Measurements from ENCODE around the gene NUTM1.

NUTM1 gene

GRCh38 chr15:34357653-34358052 is 14.5 kb downstream of the NUTM1 start:
- Histone ChIP-seq H3K9me3 (ENCODE audit: control extremely low read depth in 1 of 5, control insufficient read depth in 4 of 5, insufficient read depth in 2 of 5, low read depth in 1 of 5, low read length in 4 of 5) (no peaks in the 10 kb centered on the region), H3K4me3 (ENCODE audit: control insufficient read depth in 1 of 7, extremely low read depth in 1 of 7, insufficient read depth in 4 of 7, low read depth in 2 of 7, low read length in 6 of 7) (no peak overlapping the region), H3K27ac (ENCODE audit: insufficient read depth in 1 of 2, low read depth in 1 of 2, low read length in 2 of 2, poor library complexity in 1 of 2, severe bottlenecking in 2 of 2) (no peak overlapping the region), H3K4me1 (ENCODE audit: control extremely low read depth in 1 of 4, control insufficient read depth in 4 of 4, insufficient read depth in 4 of 4, low read length in 3 of 4) (no peaks in the 10 kb centered on the region), H3K27me3 (replicated peaks in 2 of 5; ENCODE audit: control insufficient read depth in 4 of 5, insufficient read depth in 5 of 5, low read length in 4 of 5) (no peaks in the 10 kb centered on the region), H3K36me3 (ENCODE audit: control insufficient read depth in 4 of 4, insufficient read depth in 4 of 4, low read length in 3 of 4) (peaks cover 11 to 78% (median 55%) of the 10 kb centered on the region in 4 experiments)
- POLR2A ChIA-PET: no interaction called here
- DNase-seq: no peak
- WGBS (ENCODE audit: insufficient coverage): no CpG with 5 or more reads among the region's 1 CpG
- CTCF ChIA-PET: interaction anchor here (1.0 to 5.1 kb wide), 3 partner anchors 9 to 257 kb away, joined by 3 to 34 read pairs (median 3); partner anchors contain the start of genes LPCAT4, NOP10 and NUTM1

GRCh38 chr15:34358367-34358766 is 15.3 kb downstream of the NUTM1 start:
- peak in 2 of 3 donors; percentile 33 to 37 for DNase-seq

GRCh38 chr15:34358948-34359347 is 15.8 kb downstream of the NUTM1 start:
- DNase-seq: no peak
- Histone ChIP-seq H3K4me3 (ENCODE audit: control insufficient read depth in 1 of 7, extremely low read depth in 1 of 7, insufficient read depth in 4 of 7, low read depth in 2 of 7, low read length in 6 of 7) (no peak overlapping the region), H3K4me1 (ENCODE audit: control extremely low read depth in 1 of 4, control insufficient read depth in 4 of 4, insufficient read depth in 4 of 4, low read length in 3 of 4) (no peaks in the 10 kb centered on the region), H3K9me3 (ENCODE audit: control extremely low read depth in 1 of 5, control insufficient read depth in 4 of 5, insufficient read depth in 2 of 5, low read depth in 1 of 5, low read length in 4 of 5) (no peaks in the 10 kb centered on the region), H3K27ac (ENCODE audit: insufficient read depth in 1 of 2, low read depth in 1 of 2, low read length in 2 of 2, poor library complexity in 1 of 2, severe bottlenecking in 2 of 2) (no peak overlapping the region), H3K36me3 (ENCODE audit: control insufficient read depth in 4 of 4, insufficient read depth in 4 of 4, low read length in 3 of 4) (peaks cover 11 to 89% (median 65%) of the 10 kb centered on the region in 4 experiments), H3K27me3 (replicated peaks in 2 of 5; ENCODE audit: control insufficient read depth in 4 of 5, insufficient read depth in 5 of 5, low read length in 4 of 5) (no peaks in the 10 kb centered on the region)
- ChIA-PET CTCF (interaction anchor here (0.6 to 5.1 kb wide), 4 partner anchors 8 to 147 kb away, joined by 3 to 34 read pairs (median 8); partner anchors contain the start of gene LPCAT4), POLR2A (interaction anchor here (0.6 kb wide), 1 partner anchor 41 kb away, joined by 3 read pairs; no protein-coding TSS in a partner anchor)
- 98% methylated on average over 4 of the region's 4 CpGs for WGBS (ENCODE audit: insufficient coverage)

More at GRCh38 chr15:34358367-34358766, 15.3 kb downstream of the NUTM1 start:
- Histone ChIP-seq H3K9me3 (ENCODE audit: control extremely low read depth in 1 of 5, control insufficient read depth in 4 of 5, insufficient read depth in 2 of 5, low read depth in 1 of 5, low read length in 4 of 5) (no peaks in the 10 kb centered on the region), H3K27ac (ENCODE audit: insufficient read depth in 1 of 2, low read depth in 1 of 2, low read length in 2 of 2, poor library complexity in 1 of 2, severe bottlenecking in 2 of 2) (no peak overlapping the region), H3K27me3 (replicated peaks in 2 of 5; ENCODE audit: control insufficient read depth in 4 of 5, insufficient read depth in 5 of 5, low read length in 4 of 5) (no peaks in the 10 kb centered on the region), H3K4me1 (ENCODE audit: control extremely low read depth in 1 of 4, control insufficient read depth in 4 of 4, insufficient read depth in 4 of 4, low read length in 3 of 4) (no peaks in the 10 kb centered on the region), H3K4me3 (ENCODE audit: control insufficient read depth in 1 of 7, extremely low read depth in 1 of 7, insufficient read depth in 4 of 7, low read depth in 2 of 7, low read length in 6 of 7) (no peak overlapping the region), H3K36me3 (ENCODE audit: control insufficient read depth in 4 of 4, insufficient read depth in 4 of 4, low read length in 3 of 4) (peaks cover 11 to 84% (median 62%) of the 10 kb centered on the region in 4 experiments)
- WGBS (ENCODE audit: insufficient coverage): 100% methylated on average over 2 of the region's 3 CpGs
- CTCF ChIA-PET: interaction anchor here (0.6 to 5.1 kb wide), 3 partner anchors 9 to 148 kb away, joined by 3 to 34 read pairs (median 3); partner anchors contain the start of gene LPCAT4
- POLR2A ChIA-PET: interaction anchor here (0.6 kb wide), 1 partner anchor 40 kb away, joined by 3 read pairs; no protein-coding TSS in a partner anchor

GRCh38 chr15:34359416-34359815 is 16.3 kb downstream of the NUTM1 start:
- Histone ChIP-seq H3K9me3 (ENCODE audit: control extremely low read depth in 1 of 5, control insufficient read depth in 4 of 5, insufficient read depth in 2 of 5, low read depth in 1 of 5, low read length in 4 of 5) (no peaks in the 10 kb centered on the region), H3K4me3 (ENCODE audit: control insufficient read depth in 1 of 7, extremely low read depth in 1 of 7, insufficient read depth in 4 of 7, low read depth in 2 of 7, low read length in 6 of 7) (no peak overlapping the region), H3K27ac (ENCODE audit: insufficient read depth in 1 of 2, low read depth in 1 of 2, low read length in 2 of 2, poor library complexity in 1 of 2, severe bottlenecking in 2 of 2) (no peak overlapping the region), H3K27me3 (replicated peaks in 2 of 5; ENCODE audit: control insufficient read depth in 4 of 5, insufficient read depth in 5 of 5, low read length in 4 of 5) (no peaks in the 10 kb centered on the region), H3K4me1 (ENCODE audit: control extremely low read depth in 1 of 4, control insufficient read depth in 4 of 4, insufficient read depth in 4 of 4, low read length in 3 of 4) (no peaks in the 10 kb centered on the region), H3K36me3 (ENCODE audit: control insufficient read depth in 4 of 4, insufficient read depth in 4 of 4, low read length in 3 of 4) (peaks cover 10 to 88% (median 65%) of the 10 kb centered on the region in 4 experiments)
- ChIA-PET CTCF (interaction anchor here (0.8 to 2.2 kb wide), 4 partner anchors 9 to 123 kb away, joined by 3 to 14 read pairs (median 4); no protein-coding TSS in a partner anchor), POLR2A (no interaction called here)
- no peak for DNase-seq
- 94% methylated on average over 3 of the region's 3 CpGs for WGBS (ENCODE audit: insufficient coverage)

GRCh38 chr15:34360298-34360697 is 17.2 kb downstream of the NUTM1 start:
- CTCF ChIA-PET: interaction anchor here (0.7 to 2.7 kb wide), 9 partner anchors 8 to 124 kb away, joined by 3 to 14 read pairs (median 4); partner anchors contain the start of genes NOP10 and NUTM1
- 100% methylated on average over 1 of the region's 1 CpG for WGBS (ENCODE audit: insufficient coverage)
- POLR2A ChIA-PET: interaction anchor here (0.7 kb wide), 1 partner anchor 114 kb away, joined by 3 read pairs; no protein-coding TSS in a partner anchor
- Histone ChIP-seq H3K9me3 (ENCODE audit: control extremely low read depth in 1 of 5, control insufficient read depth in 4 of 5, insufficient read depth in 2 of 5, low read depth in 1 of 5, low read length in 4 of 5) (no peaks in the 10 kb centered on the region), H3K4me3 (ENCODE audit: control insufficient read depth in 1 of 7, extremely low read depth in 1 of 7, insufficient read depth in 4 of 7, low read depth in 2 of 7, low read length in 6 of 7) (no peak overlapping the region), H3K27me3 (replicated peaks in 2 of 5; ENCODE audit: control insufficient read depth in 4 of 5, insufficient read depth in 5 of 5, low read length in 4 of 5) (no peaks in the 10 kb centered on the region), H3K4me1 (ENCODE audit: control extremely low read depth in 1 of 4, control insufficient read depth in 4 of 4, insufficient read depth in 4 of 4, low read length in 3 of 4) (peaks cover 0 to 7% (median under 1%) of the 10 kb centered on the region in 4 experiments), H3K27ac (ENCODE audit: insufficient read depth in 1 of 2, low read depth in 1 of 2, low read length in 2 of 2, poor library complexity in 1 of 2, severe bottlenecking in 2 of 2) (no peak overlapping the region), H3K36me3 (ENCODE audit: control insufficient read depth in 4 of 4, insufficient read depth in 4 of 4, low read length in 3 of 4) (peaks cover 8 to 85% (median 62%) of the 10 kb centered on the region in 4 experiments)
- DNase-seq: no peak

GRCh38 chr15:34361278-34361677 is 18.2 kb downstream of the NUTM1 start:
- Histone ChIP-seq H3K36me3 (ENCODE audit: control insufficient read depth in 4 of 4, insufficient read depth in 4 of 4, low read length in 3 of 4) (peaks cover 8 to 78% (median 53%) of the 10 kb centered on the region in 4 experiments), H3K27me3 (replicated peaks in 2 of 5; ENCODE audit: control insufficient read depth in 4 of 5, insufficient read depth in 5 of 5, low read length in 4 of 5) (no peaks in the 10 kb centered on the region), H3K27ac (ENCODE audit: insufficient read depth in 1 of 2, low read depth in 1 of 2, low read length in 2 of 2, poor library complexity in 1 of 2, severe bottlenecking in 2 of 2) (no peak overlapping the region), H3K4me1 (ENCODE audit: control extremely low read depth in 1 of 4, control insufficient read depth in 4 of 4, insufficient read depth in 4 of 4, low read length in 3 of 4) (peaks cover 2 to 17% (median 11%) of the 10 kb centered on the region in 4 experiments), H3K9me3 (ENCODE audit: control extremely low read depth in 1 of 5, control insufficient read depth in 4 of 5, insufficient read depth in 2 of 5, low read depth in 1 of 5, low read length in 4 of 5) (no peaks in the 10 kb centered on the region), H3K4me3 (ENCODE audit: control insufficient read depth in 1 of 7, extremely low read depth in 1 of 7, insufficient read depth in 4 of 7, low read depth in 2 of 7, low read length in 6 of 7) (no peak overlapping the region)
- no peak for DNase-seq
- ChIA-PET CTCF (interaction anchor here (0.6 to 2.7 kb wide), 5 partner anchors 8 to 120 kb away, joined by 3 to 14 read pairs (median 7); partner anchors contain the start of genes NOP10 and NUTM1), POLR2A (no interaction called here)
- WGBS (ENCODE audit: insufficient coverage): 97% methylated on average over 7 of the region's 7 CpGs

Data from common myeloid progenitor, CD34-positive (primary cell).